Ovary (tissue), 3 donors: ENCODE results near the gene CCDC57.

ENCODE experiments used
- POLR2A ChIP-seq: fragments of 450-650 bp; IDR thresholded peaks from one replicate; pipeline ENCODE4 v1.6.1; 2017; ENCODE audit warnings: antibody characterized with exemption, mild to moderate bottlenecking, moderate library complexity
- TF ChIP-seq, protein P1 (sequence below), 3 donors: fragments of 450-650 bp in 2 of 3; fragments of 200-600 bp in 1 of 3; IDR thresholded peaks; one replicate each; pipeline versions ENCODE4 v1.5.1 to v1.8.0; 2016 to 2022; ENCODE audit warnings: antibody characterized with exemption in 3 of 3, mild to moderate bottlenecking in 1 of 3
- donor health status: DM: no; HTN: no; CAD: no.

DNA sequence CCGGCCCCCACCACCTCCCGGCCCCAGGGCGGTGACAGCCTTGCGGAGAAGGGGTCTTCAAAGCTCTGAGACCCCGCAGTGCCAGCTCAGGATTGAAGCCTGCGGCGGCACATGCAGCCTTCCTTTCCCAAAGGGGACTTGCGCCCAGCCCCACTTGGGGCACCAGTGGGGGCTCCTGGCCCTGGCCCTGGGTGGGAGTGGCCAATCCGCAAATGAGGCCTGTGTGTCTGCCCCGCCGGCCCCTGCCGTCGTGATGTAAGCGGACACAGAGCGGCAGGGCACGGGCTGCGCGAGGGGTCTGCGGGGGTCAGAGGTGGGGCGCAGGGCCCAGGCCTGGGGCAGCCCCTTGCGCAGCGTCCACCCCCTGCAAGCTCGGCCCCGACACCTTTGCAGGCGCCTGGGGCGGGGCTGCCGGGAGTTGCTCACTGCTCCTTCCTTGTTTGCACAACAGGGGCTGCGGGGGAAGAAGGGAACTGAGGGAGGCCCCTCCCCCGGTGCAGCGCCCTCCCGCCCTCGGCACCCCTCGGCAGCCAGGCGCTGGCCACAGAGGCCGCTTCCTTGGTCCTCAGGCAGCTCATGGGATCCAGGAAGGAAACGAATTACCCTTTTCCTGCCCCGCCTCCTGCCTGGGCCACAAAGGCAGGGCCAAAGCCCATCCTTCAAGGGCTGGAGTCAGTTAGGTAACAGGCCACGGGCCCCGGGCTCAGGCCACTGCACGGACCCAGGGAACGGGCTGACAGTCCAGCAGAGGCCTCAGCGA, 19.1 kb upstream of the CCDC57 start:
- TF ChIP-seq, protein P1, sequence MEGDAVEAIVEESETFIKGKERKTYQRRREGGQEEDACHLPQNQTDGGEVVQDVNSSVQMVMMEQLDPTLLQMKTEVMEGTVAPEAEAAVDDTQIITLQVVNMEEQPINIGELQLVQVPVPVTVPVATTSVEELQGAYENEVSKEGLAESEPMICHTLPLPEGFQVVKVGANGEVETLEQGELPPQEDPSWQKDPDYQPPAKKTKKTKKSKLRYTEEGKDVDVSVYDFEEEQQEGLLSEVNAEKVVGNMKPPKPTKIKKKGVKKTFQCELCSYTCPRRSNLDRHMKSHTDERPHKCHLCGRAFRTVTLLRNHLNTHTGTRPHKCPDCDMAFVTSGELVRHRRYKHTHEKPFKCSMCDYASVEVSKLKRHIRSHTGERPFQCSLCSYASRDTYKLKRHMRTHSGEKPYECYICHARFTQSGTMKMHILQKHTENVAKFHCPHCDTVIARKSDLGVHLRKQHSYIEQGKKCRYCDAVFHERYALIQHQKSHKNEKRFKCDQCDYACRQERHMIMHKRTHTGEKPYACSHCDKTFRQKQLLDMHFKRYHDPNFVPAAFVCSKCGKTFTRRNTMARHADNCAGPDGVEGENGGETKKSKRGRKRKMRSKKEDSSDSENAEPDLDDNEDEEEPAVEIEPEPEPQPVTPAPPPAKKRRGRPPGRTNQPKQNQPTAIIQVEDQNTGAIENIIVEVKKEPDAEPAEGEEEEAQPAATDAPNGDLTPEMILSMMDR (IDR thresholded peaks at IDR 0.05): no peak
- no peak for TF ChIP-seq POLR2A
